Stimulated activated naive CD4-positive, alpha-beta T cell treated with Interleukin-2 at 50 U/mL for 16 hours (primary cell): ENCODE results near the gene SNX17.
A peak's percentile ranks its signal among the peaks of the same experiment; 100 is the strongest.
"Not testable (repeated sequence)": the region's sequence is repeated elsewhere in the genome, so short reads cannot be mapped to it uniquely, and the experiment has no call there.

Source experiments
- DNase-seq: peaks from one replicate; lab custom pipeline; 2025; lab: John Stamatoyannopoulos, UW

The SNX17 gene

DNA sequence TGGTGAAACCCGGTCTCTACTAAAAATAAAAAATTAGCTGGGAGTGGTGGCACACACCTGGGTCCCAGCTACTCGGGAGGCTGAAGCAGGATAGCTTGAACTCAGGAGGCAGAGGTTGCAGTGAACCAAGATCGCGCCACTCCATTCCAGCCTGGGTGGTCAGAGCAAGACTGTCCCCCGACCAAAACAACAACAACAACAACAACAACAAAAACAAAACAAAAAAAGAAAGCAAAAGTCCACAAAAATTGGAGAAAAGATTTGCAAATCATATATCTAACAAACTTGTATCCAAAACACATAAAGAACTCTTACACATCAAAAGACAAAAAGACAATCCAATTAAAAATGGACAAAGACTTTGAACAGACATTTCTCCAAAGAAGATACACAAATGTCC is 28.5 kb downstream of the SNX17 start:
- DNase-seq: no peak

- no peak for DNase-seq
Measured at GRCh38 chr2:27400348-27401135, 30.1 kb downstream of the SNX17 start.

DNA sequence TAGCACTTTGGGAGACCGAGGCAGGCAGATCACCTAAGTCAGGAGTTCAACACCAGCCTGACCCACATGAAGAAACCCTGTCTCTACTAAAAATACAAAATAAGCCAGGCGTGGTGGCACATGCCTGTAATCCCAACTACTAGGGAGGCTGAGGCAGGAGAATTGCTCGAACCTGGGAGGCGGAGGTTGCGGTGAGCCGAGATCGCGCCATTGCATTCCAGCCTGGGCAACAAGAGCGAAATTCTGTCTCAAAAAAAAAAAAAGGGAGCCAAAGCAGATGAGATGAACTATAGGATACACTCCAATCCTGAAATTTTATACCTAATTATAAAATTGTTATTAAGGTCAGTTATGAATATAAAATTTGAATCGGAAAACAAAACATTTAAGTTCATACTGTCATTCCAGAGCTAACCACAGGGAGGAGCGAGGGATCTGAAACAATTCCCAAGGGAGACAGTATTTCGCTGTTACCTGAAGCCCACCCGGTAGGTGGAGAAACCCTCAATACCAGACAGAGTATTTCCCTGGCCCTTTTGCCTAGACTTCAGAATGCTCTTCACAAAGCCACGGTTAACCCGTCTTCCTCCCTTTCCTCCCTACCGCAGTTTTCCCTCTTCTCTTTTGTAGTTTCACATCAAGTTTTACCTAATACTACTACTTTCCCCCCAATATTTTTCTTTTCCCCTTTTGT is 37.5 kb downstream of the SNX17 start:
- DNase-seq: no peak

GRCh38 chr2:27408601-27409320 is 38.3 kb downstream of the SNX17 start:
- peak; percentile 24 for DNase-seq

- DNase-seq: peak; percentile 95
Measured at GRCh38 chr2:27409321-27410073, 39.1 kb downstream of the SNX17 start, which contains the start of gene PPM1G. TSS of gene PPM1G (minus strand) at chr2:27409591. CDS start at chr2:27409422, 169 bp downstream.

DNA sequence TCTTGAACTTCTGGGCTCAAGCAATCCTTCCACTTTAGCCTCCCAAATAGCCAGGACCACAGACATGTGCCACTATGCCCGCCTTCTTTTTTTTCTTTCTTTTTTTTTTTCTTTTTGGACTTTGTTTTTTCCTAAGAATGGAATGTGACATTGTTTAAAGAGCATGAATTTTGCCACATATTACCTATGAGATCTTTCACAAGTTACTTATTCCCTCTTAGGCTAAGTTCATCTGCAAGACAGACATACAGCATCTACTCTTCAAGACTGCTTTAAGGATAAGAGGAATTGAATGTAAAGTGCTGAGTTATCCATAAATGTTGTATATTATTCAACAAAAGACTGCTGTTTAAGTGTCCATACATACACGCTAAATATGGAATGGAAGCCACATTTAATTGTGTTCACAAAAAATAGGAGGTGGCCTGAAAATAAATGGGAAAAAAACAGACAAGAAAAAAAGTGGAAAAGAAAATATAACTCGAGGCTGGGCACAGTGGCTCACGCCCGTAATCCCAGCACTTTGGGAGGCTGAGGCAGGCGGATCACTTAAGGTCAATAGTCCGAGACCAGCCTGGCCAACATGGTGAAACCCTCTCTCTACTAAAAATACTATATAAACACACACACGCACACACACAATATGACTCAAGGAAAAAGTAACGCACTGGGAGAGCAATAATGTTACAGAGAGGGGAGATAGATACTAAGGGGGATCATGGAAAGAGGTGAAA is 42.2 kb downstream of the SNX17 start:
- no peak for DNase-seq

DNA sequence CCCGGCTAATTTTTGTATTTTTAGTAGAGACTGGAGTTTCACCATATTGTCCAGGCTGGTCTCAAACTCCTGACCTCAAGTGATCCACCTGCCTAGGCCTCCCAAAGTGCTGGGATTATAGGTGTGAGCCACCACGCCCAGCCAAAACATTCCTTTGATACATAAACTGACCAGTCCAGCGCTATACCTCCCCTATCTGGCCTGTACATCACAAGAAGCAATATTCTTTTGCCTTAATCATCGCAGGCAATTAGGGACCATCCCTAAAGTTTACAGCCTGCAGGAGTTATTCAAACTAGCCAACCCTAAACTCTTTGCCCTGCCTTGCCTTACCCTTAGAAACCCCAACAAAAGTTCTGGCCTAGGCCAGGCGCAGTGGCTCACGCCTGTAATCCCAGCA is 45.7 kb downstream of the SNX17 start:
- no peak for DNase-seq

GRCh38 chr2:27420996-27421395 is 50.6 kb downstream of the SNX17 start:
- DNase-seq: no peak

DNA sequence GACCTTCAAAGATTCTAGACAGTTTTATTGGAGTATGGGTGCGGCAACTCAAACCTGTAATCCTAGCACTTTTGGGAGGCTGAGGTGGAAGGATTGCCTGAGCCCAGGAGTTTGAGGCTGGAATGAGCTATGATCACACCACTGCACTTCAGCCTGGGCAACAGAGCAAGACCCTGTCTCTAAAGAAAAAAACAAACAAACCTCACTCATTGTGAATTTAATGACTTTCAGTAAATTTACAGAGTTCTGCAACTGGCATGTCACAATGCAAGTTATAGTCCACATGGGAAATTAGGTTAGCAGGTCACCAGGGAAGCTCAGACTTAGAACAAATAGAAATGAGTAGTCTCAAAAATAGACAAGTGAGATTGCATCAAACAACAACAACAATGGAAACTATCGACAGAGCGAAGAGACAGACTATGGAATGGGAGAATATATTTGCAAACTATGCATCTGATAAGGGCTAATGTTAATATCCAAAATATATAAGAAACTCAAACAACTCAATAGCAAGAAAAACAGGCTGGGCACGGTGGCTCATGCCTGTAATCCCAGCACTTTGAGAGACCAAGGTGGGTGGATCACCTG is 51.3 kb downstream of the SNX17 start:
- DNase-seq: no peak

GRCh38 chr2:27422958-27423357 is 52.5 kb downstream of the SNX17 start:
- DNase-seq: no peak

- DNase-seq: not testable (repeated sequence)
Measured at GRCh38 chr2:27425039-27425438, 54.6 kb downstream of the SNX17 start.
